GM18498 (cell line): Measurements from ENCODE around the gene EPHB1.

Experiments used
- ATAC-seq: cut with Tn5 transposase; IDR thresholded peaks from one replicate; pipeline ENCODE4 v1.9.1; 2021; ENCODE audit warnings: mild to moderate bottlenecking, moderate library complexity; ENCODE audit not compliant: unreplicated experiment

The EPHB1 gene

DNA sequence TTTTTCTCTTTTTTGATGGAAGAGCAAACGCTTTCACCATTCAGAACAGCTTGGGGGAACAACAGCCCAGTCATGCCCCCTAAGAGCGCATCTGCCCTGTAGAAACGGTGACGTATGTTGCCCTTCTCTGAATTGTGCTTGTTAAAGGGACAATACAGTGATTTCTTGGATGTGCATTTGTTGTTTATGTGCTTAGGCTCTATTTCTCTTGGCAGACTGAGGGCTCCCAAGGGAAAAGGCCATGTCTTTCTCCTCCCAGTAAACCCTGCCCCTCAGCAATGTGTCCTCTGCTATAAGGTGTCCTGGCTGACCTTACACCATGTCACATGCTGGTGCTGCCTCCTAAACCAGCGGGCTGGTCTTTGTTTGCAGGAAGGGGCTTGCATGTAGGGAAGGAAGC is 346.1 kb downstream of the EPHB1 start:
- ATAC-seq, result no peak

DNA sequence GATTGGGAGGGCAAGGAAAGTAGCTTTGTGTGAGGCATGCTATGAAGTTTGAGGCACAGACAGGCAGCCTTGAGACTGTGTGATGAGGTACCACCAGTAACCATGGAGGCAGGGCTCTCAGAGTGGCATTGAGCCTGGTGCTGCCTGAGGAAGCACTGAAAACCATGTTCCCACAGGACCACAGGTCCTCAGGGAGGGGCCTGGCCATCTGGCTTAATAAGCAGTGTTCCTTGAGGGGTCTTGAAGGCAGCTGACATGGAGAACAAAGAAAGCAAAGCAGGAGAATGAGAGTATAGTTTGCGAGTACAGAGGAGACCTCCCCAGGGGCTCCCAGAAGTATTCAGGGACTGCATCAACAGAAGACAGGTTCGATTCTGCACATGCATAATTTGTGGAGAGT is 346.6 kb downstream of the EPHB1 start:
- no peak for ATAC-seq

DNA sequence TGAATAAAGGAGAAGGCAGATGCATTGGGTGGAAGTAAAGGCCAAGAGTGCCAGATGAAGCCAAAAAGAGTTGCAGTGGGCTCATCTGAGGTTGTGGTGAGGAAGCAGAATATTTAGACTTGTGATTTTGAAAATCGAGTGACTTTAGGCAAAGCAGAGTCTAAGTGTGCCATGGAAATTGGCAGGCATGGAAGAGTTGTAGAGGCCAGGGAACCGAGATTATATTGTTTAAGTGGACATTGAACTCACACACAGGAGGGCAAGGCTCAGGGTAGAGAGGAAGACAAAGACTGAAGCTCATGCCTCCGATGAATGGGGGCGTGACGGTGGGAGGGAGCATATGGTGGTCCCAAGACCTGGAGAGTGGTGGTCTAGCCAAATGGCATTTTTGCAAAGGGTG is 347.5 kb downstream of the EPHB1 start:
- ATAC-seq, result no peak

DNA sequence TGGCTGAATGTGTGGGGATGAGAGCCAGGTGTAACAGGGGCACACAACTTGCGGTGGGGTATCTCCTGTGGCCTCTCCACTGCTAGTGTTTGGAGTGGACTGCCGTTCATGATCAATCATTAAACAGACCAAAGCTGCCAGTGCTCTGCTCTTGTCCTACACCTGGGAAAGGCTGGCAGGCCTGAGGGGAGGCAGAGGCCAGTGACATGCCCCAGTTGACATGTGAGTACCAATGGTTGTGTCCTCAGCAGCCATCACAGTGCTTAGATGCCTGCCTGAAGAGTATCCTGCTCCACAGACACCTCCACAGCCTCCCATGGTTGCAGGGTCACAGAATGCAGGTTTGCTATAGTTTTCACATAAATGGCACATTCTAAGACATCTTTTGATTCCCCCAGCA is 348.4 kb downstream of the EPHB1 start:
- ATAC-seq, result no peak

DNA sequence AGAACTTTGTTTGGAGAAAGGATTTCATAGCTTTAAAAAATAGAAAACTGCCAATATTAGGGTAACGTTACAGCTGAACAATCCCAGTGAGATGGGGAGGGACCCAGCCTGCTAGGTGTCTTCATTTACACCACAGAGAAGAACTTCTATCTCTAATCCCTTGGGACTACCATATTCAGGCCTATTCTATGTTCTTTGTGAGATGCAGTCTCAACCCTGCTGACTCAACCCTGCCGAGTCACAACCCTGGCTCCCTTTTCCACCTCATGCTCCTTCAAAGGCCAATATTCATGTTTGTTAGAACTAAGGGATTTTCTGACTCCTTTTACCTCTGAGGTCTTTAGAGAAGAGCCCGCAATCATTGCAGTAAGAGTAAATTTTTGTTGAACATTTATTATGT is 350.5 kb downstream of the EPHB1 start:
- ATAC-seq, result no peak

DNA sequence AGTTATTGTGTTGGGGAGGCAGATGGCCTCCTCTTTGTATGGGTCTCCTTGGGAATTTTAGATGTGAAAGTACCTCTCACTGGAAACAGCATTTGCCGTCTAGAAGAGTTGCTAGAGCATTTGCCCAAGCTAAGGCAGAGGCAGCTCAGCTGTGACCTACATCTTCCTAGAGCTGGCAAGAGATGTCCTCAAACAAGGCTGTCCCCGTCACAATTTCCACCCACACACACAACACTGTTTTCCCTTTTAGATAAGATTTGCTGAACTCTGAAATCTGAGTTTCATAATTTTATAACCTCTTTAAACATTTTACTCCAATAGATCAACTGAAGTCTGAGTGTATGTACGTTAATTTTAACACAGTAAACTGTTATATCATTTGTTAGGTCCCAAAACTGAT is 352.6 kb downstream of the EPHB1 start:
- ATAC-seq, result no peak

DNA sequence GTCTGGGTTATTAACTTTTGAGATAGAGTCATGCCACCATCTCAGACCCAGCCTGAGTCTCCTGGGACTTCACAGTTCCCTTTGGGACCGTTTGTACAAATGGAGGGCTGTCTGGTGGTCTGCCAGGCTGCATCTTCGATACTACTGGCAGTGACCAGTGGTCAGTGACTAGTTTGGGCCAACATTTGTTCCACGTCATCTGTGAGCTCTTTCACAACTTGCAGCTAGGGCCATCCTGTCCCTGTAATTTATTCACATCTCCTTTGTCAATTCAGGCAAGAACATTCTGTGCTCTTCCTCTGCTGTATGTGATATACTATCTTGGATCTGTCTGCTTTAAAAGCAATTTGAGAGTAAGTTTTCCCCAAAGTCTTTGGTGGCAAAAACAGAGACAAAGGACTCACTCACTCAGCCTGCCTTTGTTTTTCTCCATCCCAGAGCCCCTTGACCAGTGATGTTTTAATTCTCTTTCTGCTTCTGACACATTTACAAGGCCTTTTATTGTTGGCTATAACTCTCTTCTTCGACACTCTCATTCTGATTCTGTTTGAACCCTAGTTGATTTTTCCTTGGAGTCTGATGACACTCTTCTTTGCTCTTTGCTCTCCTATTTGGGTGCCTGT is 353.4 kb downstream of the EPHB1 start:
- ATAC-seq, result no peak

DNA sequence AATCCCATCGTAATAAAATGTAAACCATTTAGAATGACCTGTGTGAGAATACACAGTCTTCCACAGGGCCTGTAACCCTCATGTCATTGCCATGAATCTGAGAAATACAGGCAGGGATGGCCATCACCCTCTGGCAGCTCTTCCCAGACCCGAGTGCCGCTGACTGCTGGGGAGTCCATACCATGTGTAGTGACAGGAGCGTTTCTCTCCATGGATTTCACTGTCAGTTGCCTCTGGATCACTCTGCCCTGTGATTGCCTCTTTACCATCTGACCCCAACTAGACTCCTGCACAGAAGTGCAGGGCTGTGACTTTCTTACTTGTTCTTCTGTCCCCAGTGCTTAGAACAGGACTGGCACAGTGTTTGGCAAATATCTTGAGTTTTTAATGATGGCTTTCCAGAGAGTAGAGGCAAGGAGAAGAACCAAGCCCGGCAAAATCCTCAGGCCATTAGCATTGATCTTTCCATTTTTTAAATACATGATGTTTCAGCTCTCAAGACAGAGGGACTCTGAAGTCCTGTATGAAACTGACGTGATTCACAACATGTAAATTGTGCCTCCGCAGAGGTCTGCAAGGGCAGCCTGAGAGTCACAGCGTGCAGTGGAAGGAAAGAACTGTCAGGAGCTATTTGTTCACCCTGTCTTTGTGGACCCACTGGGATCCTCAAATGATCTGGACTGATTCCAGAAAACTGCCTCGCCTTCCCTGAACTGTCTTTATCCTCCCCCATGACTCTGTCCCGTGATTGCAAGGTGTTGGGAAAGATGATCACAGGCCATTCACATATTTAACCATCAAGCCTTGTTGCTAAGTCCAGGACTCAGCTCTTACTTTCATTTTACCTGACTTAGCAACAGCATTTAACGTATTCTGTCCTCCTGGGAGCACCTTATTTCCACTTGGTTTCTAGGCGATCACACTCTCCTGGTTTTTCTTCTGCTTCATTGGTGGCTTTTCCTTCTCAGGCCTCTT is 354.9 kb downstream of the EPHB1 start:
- ATAC-seq, result no peak

DNA sequence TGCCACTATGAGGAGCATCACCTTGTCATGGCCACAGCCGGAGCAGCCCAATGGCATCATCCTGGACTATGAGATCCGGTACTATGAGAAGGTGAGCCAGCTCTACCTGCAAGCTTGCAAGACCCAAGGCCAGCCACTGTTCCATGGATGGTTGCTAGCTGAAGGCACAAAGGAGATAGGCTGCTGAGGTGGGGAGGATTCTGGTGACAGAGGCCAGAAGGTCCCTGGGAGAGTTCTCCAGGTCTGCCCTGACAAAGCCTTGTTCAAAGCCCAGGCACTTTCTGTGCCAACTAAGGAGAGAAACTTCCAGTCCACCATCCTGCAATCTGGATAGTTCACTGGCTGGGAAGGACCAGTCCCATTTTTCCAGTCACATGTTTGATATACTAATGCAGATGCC is 359.1 kb downstream of the EPHB1 start:
- ATAC-seq, result no peak

DNA sequence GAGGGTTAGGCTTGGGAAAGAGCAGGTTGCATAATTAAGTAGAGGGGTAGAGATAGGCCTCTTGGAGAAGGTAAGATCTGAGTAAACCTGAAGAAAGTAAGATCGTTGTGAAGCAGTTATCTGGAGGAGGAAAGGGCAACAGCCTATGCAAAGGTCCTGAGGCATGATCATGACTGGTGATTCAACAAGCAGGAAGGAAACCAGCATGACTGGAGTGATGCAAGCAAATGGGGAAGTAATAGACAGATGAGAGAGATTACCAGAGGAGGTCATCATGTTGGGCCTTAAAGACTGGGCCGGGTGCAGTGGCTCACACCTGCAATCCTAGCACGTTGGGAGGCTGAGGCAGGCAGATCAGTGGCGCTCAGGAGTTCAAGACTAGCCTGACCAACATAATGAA is 360.2 kb downstream of the EPHB1 start:
- ATAC-seq, result no peak

DNA sequence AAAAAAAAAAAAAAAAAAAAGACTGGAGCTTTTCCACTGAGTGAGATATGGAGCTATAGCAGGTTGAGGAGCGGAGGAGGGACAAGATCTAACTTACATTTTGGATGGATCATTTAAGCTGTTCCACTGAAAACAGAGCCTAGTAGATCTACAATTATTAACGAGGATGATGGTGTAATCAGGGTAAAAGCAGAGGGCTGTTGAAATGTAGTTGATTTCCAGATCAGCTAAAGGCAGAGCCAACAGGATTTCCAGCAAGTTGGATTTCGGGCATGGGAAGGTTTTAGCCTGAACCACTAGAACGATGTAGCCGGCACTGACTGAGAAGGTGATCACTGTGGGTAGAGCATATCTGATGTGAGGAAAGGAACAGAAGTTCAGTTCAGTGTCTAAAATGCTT is 360.7 kb downstream of the EPHB1 start:
- no peak for ATAC-seq

DNA sequence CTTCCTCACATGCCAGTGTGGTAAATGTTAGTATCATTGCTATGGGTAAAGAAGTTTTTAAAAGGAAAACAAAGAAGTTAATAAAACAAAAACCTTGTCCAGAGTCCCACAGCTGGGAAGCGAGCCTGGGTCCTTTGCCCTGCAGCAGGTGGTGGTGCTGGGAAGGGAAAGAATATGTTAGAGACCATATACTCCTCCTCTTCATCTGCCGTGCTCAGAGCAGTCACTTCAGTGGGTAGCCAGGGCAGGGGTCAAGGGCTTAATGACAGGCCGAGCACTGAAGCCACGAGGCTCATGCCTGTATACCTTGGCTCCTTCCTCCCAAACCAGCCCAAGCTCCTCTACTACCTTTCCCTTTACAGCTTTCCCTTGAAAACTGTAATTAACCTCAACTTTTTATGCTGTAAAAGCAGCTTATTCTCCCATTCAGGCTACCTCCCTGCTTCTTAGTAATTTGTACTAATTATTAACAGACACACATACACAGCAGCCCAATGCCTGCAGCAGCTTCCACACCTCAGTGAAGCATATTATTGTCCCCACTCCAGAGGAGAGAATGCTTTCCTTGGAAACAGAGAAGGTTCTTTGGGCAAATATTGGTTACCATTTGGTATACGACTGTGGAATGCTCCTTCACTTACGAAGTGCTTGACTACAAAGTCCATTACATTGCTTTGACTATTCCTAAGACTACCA is 362.1 kb downstream of the EPHB1 start:
- ATAC-seq, result no peak

DNA sequence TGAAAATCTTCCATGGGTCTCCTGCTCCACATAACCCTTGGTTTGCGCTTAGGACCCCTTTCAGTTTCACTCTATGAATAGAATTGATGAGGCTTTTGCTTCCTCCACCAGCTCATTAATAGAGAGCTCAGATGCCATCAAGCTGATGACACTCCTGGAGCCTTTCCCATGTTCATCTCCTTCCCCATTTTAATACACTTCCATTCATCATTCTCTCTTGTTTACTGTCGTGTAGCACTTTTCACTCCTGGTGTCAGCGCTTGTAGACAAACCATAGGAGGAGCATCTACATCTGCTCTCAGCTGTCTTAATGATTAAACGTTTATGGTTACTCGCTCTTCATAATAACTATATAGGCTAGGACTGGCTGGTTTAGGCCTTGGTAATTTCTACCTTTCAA is 363.5 kb downstream of the EPHB1 start:
- ATAC-seq, result no peak

DNA sequence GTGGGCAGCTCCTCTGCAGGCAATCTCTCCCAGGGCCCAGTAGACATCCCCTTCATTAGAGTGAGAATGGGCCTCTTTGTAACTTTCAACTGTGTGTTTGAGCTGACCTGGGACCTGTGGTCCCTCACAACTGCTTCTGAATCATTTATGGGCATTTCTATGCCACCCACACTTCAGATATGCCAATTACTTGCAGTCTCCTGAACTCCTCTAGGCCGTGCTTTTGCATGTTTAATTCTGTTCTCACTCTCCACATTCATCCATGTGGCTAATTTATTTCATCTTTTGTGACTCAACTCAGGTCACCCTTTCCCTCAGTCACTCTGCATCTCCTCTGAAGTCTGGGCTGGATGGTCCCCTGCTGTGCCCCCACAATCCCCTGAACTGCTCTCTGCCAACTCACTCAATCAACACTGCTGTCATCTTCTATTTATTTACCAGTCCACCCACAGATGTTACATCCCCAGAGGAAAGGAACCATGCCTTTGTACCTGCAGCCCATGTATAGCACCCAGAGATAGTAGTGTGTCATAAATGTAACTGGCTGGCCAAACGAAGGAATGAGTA is 364.7 kb downstream of the EPHB1 start:
- ATAC-seq, result no peak

DNA sequence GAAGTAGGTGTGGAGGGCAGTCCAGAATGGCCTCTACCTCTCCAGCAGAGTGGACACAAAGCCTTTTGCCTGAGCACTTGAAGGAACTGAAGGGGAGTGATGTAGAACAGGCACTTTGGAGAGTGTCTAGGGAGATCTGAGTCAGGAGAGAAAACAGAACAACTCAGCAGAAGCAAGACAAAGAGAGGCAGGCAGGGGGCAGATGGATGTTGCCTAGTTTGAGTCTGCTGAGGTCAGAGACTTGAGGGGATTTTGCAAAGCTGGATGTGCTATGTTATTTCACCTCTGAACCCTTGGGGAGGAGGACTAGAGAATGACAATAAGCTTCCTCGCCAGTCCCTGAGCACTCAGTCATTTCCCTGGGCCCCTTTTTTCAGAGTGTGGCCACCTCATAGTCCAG is 366.4 kb downstream of the EPHB1 start:
- no peak for ATAC-seq

DNA sequence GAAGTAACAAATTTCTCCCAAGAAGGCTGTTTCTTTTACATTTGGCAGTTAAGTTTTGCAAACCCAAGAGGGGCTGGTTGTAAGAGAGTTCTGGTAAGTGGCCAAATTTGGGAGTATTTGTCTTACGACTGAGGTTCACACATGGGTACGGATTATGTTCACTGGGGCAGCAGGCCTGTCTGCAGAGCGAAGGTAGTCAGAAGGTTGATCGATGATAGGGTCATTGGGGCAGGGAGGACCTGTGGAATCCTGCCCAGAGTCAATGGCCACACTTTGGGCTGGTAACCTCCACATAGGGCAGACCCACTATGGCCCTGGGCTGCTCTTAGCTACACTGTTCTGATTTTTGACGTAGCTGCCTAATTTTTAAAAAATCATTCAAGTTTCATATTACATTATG is 368.6 kb downstream of the EPHB1 start:
- ATAC-seq, result no peak

DNA sequence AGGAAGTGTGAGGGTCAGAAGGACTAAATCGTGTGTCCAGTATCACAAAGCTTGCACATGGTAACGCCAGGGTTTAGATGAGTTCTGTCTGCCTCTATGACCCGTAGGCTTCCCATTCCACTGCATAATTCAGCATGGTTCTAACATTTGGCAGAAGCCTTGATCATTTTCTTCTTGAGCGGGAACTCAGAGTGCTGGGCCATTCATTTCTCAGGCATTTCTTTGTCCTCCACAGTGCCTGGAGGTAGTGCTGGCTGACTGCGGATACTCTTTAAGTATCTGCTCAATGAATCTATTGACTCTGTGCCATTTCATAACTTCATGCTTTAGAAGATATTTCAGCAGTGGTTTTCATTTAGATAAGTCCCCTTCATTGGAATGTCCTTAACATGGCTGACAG is 370.2 kb downstream of the EPHB1 start:
- no peak for ATAC-seq

DNA sequence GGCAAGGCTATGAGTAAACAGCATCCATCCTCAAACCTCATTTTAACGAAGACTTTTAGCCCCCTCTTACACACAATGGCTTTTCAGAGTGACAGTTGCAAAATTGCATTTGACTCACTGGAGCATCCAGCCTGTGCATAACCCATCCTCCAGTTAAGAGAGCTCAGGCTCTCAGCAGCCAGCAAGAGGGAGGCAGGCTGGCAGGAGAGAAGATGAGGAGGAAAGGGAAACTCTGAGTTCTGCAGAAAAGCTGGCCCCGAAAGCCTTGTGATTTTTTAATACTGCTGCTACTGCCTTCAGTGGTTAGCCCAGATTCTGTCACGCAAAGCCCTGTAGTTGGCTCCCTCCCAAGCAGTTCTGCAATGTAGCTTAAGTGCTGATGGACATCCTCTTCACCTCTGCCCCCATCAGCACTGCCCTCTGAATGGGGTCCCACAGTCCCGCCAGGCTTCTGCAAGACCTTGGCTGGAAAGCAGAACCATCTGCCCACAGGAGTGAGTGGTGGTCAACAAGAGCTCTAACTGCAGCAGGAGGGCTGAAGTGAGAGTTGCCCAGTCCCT is 371.3 kb downstream of the EPHB1 start:
- no peak for ATAC-seq

DNA sequence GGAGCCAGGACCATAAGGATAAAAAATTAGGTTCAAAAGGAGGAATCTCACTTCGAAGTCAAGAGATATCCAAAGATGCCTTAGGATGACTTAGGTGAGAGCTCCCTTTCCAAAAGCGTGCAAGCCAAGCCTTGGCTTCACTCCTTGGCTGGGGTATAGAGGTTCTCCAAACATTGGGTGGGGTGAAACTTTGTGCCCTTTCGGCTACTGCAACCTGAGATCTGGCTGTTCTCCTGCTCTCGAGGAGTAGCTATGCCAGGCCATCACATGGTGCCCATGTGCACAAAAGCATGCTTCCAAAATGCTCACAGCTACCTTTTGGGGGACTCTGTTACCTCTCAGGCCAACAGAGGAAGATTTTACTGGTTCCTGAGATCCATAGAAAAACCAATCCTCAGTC is 373.8 kb downstream of the EPHB1 start:
- ATAC-seq, result no peak

DNA sequence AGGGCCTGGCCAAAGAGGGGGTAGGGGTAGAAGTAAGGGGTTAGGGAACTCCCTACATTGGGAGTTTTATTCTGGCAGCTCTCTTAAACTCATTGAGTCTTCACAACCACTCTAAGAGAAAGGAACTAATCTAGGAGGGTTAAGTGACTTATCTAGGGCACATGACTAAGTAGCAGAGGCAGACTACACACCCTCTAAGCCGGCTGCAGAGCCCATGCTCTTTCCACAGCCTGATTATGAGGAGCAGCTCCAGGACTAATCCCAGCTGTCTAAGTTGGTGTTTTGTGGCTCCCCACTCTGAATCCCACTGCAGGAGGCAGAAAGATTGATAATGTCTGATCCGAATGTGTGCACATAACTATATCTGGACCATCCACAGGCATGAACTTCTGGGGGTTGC is 374.6 kb downstream of the EPHB1 start:
- no peak for ATAC-seq

DNA sequence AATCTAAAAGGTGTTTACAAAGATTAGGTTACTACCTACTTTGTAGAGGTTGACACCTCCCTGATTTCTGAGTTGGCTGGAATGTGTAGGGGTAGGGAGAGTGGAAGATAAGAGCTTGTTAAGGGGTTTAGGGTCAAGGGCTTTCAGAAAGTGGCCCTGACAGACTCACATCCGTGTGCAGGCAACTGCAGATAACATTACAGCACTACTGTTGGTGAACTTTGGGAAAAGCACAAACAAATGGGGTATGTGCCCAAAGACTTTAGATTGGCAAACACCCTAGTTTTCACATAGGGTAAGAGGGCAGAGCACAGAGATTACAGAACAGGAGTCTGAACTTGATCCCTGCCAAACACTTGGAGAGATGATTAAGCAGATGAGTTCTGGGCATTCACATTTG is 375.7 kb downstream of the EPHB1 start:
- ATAC-seq, result no peak
